GM12872 (cell line): ENCODE measurements around the gene UNC119.

Experiments used
- CTCF ChIP-seq: IDR thresholded peaks from 3 replicates; pipeline ENCODE4 v1.5.1; 2011; ENCODE audit warnings: low read depth, mild to moderate bottlenecking, low read length, moderate library complexity; ENCODE audit not compliant: insufficient read depth

Gene UNC119

GRCh38 chr17:28545787-28546415, 6.5 kb downstream of the UNC119 start:
- no peak for TF ChIP-seq CTCF

DNA sequence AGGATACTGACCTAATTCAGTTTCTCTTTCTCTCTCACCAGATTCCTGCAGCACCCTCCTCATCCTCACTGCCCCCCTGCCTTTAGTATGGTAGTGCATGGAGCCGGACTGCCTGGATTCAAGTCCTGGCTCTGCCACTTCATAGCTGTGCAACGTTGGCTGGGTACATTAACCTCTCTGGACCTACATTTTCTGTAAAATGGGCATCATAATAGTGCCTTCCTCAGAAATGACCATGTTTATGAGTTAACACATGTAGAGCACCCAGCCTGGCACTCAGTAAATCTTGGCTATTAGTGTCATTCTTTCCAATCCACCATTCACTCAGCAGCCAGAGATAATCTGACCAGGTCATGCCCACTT, 7.3 kb downstream of the UNC119 start:
- TF ChIP-seq CTCF = no peak

GRCh38 chr17:28544402-28545140, 7.9 kb downstream of the UNC119 start:
- TF ChIP-seq CTCF = no peak

DNA sequence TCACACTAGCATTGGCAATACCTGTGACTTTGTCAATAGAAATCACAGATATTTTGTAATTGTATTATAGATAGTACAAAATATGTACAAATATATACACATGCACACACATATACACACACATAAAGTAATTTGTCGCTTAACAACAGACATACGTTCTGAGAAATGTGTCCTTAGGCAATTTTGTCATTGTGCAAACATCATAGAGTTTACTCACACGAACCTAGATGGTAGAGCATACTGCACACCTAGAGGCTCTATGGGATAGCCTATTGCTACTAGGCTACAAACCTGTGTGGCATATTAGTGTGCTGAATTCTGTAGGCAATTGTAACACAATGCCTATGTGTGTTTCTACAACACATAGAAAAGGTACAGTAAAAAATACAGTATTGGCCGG, 11.0 kb downstream of the UNC119 start:
- TF ChIP-seq CTCF = no peak

- TF ChIP-seq CTCF = no peak
These were observed 12.2 kb downstream of the UNC119 start for GRCh38 chr17:28540231-28540630.

DNA sequence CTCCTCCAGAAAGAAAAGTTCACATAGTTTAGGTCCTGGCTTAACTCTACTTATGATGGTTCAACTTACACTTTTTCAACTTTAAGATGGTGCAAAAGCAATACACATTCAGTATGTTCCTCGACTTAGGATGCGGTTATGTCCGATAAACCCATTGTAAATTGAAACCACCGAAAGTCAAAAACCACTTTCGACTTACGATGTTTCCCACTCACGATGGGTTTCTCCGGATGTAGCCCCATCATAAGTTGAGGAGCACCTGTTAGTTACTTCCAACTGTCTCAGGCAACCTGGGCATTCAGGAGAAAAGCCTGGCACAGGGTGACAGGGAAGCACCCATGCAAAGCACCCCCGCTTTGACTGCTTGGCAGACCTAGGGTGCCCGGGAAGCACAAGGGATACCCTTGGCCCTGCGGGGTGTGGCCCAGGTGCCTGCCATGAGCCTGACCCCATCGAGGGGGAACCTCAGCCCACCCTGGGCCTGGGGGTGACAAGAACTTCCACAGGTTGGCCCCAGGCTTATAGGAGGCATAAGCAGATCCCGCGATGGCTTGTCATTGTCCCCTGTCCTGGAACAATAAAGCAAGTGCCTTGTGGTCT, 14.0 kb downstream of the UNC119 start:
- no peak for TF ChIP-seq CTCF

DNA sequence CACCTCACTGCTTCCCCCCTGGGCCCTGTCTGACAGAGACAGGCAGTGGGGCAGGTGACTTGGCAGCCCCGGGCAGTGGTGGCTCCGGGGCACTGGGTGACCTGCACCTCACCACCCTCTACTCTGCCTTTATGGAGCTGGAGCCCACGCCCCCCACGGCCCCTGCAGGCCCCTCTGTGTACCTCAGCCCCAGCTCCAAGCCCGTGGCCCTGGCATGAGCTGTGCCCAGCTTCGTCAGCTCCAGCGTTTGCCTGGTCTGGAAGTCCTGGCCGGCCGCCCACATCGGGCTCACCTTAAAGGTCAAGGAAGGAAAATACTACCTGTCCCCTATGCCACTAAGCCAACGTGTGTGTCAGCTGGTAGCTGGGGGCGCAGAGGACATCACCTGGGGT, 15.2 kb downstream of the UNC119 start:
- TF ChIP-seq CTCF = no peak
